ENCODE results near the gene PRKCA.

Gene PRKCA

DNA sequence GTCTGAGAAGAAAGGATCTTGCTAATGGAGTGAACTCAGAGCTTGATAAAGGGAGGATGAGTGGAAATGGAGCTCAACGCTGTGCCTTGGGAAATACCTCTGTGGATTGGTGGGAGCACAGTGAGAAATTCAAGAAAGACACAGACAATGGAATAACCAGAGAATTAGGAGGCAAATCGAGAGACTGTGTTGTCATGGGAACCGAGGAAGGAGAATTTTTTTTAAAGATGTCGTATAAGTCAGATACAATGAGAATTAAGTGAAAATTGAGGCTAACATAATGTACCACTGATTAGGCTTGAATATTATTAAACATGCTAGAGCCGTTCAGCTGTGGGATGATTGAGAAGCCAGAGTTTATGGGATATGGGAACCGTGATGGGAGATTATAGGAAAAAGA lies 134.2 kb downstream of the PRKCA start:
- Histone ChIP-seq H2AFZ (ENCODE audit: low read depth) (no peak overlapping the region), H4K20me1 (ENCODE audit: insufficient read depth) (no peaks in the 10 kb centered on the region), H3K36me3 (ENCODE audit: insufficient read depth) (no peaks in the 10 kb centered on the region), H3K4me3 (IDR thresholded peaks at IDR 0.05; ENCODE audit: insufficient read depth, low read depth, low read length) (no peak overlapping the region), H3K79me2 (ENCODE audit: insufficient read depth, low read depth) (no peaks in the 10 kb centered on the region), H3K27me3 (ENCODE audit: insufficient read depth, low read depth) (no peaks in the 10 kb centered on the region), H3K27ac (no peak overlapping the region), H3K4me2 (no peak overlapping the region), H3K4me1 (ENCODE audit: low read depth, poor library complexity, severe bottlenecking) (peaks cover 13% of the 10 kb centered on the region), H3K9ac (no peak overlapping the region)
- TF ChIP-seq, protein P1, sequence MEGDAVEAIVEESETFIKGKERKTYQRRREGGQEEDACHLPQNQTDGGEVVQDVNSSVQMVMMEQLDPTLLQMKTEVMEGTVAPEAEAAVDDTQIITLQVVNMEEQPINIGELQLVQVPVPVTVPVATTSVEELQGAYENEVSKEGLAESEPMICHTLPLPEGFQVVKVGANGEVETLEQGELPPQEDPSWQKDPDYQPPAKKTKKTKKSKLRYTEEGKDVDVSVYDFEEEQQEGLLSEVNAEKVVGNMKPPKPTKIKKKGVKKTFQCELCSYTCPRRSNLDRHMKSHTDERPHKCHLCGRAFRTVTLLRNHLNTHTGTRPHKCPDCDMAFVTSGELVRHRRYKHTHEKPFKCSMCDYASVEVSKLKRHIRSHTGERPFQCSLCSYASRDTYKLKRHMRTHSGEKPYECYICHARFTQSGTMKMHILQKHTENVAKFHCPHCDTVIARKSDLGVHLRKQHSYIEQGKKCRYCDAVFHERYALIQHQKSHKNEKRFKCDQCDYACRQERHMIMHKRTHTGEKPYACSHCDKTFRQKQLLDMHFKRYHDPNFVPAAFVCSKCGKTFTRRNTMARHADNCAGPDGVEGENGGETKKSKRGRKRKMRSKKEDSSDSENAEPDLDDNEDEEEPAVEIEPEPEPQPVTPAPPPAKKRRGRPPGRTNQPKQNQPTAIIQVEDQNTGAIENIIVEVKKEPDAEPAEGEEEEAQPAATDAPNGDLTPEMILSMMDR (conservative IDR thresholded peaks at IDR 0.05; ENCODE audit: low read depth, low read length): no peak

DNA sequence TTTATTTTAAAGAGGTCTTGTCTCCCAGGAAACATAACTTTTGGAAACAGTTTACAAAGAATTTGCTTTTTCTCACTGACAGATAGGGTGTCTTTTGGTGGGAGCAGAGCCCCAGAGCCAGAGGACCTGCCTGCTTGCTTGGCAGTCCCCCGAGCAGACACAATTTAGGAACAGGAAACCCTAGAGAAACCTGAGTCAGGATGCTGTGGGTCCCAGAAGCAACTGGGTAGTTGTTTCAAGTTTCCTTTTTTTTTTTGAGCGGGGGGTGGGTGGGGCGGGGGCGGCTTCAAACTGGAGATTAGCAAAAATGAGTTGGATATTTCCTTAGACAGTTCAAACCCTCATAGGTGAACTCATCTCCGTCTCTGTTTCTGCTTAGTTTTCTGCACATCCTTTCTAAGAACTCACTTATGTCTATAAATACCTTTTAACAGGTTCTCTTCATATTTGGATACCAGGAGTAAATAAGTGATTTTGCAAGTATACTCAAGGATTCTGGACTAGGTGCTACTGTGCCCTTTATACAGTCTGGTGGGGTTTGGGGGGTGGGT lies 135.1 kb downstream of the PRKCA start:
- H3K79me2 ChIP-seq (ENCODE audit: insufficient read depth, low read depth): no peaks in the 10 kb centered on the region

DNA sequence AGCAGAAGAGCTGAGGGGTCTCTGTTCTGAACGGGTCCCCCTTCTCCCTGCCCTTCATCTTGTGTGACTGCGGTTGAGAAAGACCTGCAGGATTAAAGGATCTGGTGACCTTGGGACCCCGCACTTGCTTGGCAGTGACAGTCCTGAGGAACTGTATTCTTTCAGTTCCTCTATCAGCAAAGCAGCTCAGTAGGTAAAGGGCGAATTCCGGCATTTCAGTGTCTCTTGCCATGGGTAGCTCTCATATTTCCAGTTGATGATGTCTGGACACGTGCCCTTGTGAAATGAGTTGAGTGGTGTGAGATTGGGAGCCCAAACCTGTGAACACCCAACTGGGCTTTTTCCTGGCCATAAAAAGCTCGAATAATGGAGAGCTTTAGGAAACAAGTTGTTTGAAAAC lies 135.7 kb downstream of the PRKCA start:
- H3K4me1 ChIP-seq (ENCODE audit: low read depth, poor library complexity, severe bottlenecking): peaks cover 22% of the 10 kb centered on the region
- no peaks in the 10 kb centered on the region for H3K79me2 ChIP-seq (ENCODE audit: insufficient read depth, low read depth)
- H3K36me3 ChIP-seq (ENCODE audit: insufficient read depth): no peaks in the 10 kb centered on the region
- H3K4me3 ChIP-seq (IDR thresholded peaks at IDR 0.05; ENCODE audit: insufficient read depth, low read depth, low read length): no peak overlapping the region
- no peak overlapping the region for H2AFZ ChIP-seq (ENCODE audit: low read depth)
- no peaks in the 10 kb centered on the region for H3K27me3 ChIP-seq (ENCODE audit: insufficient read depth, low read depth)
- no peak overlapping the region for H3K4me2 ChIP-seq
- no peaks in the 10 kb centered on the region for H4K20me1 ChIP-seq (ENCODE audit: insufficient read depth)
- H3K9ac ChIP-seq: no peak overlapping the region
- no peak overlapping the region for H3K27ac ChIP-seq
- TF ChIP-seq, protein P1 (conservative IDR thresholded peaks at IDR 0.05; ENCODE audit: low read depth, low read length): no peak

More for the DNA sequence above, 135.1 kb downstream of the PRKCA start:
- no peak overlapping the region for H2AFZ ChIP-seq (ENCODE audit: low read depth)
- H3K27ac ChIP-seq: no peak overlapping the region
- TF ChIP-seq, protein P1 (conservative IDR thresholded peaks at IDR 0.05; ENCODE audit: low read depth, low read length): no peak
- peaks cover 22% of the 10 kb centered on the region for H3K4me1 ChIP-seq (ENCODE audit: low read depth, poor library complexity, severe bottlenecking)
- H3K9ac ChIP-seq: no peak overlapping the region
- H3K27me3 ChIP-seq (ENCODE audit: insufficient read depth, low read depth): no peaks in the 10 kb centered on the region
- H3K4me3 ChIP-seq (IDR thresholded peaks at IDR 0.05; ENCODE audit: insufficient read depth, low read depth, low read length): no peak overlapping the region
- H3K4me2 ChIP-seq: no peak overlapping the region
- no peaks in the 10 kb centered on the region for H3K36me3 ChIP-seq (ENCODE audit: insufficient read depth)
- H4K20me1 ChIP-seq (ENCODE audit: insufficient read depth): no peaks in the 10 kb centered on the region

DNA sequence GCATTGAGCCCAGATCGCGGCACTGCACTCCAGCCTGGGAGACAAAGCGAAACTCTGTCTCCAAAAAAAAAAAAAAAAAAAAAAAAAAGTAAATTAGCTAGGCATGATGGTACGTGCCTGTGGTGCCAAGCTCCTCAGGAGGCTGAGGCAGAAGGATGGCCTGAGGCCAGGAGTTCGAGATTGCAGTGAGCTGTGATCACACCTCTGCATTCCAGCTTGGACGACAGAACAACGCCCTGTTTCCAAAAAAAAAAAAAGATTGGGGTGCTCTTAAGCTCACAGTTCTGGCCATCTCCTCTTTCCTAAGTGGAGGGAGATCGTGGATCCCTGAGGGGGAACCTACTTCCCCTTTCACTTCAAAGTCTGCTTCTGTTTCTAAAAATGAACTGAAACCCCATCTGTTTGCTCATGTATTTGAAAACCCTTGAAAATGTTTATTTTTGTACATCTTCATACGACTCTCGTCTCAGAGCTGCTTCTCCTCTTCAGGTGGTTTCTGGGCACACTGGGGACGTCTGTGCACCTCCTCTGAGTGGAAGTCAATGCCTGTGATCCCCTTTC lies 138.8 kb downstream of the PRKCA start:
- H4K20me1 ChIP-seq (ENCODE audit: insufficient read depth): no peaks in the 10 kb centered on the region
- TF ChIP-seq, protein P1 (conservative IDR thresholded peaks at IDR 0.05; ENCODE audit: low read depth, low read length): no peak
- no peak overlapping the region for H3K4me3 ChIP-seq (IDR thresholded peaks at IDR 0.05; ENCODE audit: insufficient read depth, low read depth, low read length)
- no peaks in the 10 kb centered on the region for H3K36me3 ChIP-seq (ENCODE audit: insufficient read depth)
- H3K4me1 ChIP-seq (ENCODE audit: low read depth, poor library complexity, severe bottlenecking): peaks cover 22% of the 10 kb centered on the region
- H3K27ac ChIP-seq: peak overlapping the region; percentile 19; the same call in 1 of the 2 replicates
- H3K79me2 ChIP-seq (ENCODE audit: insufficient read depth, low read depth): no peaks in the 10 kb centered on the region
- H3K4me2 ChIP-seq: peak overlapping the region; percentile 42
- no peak overlapping the region; the same call in 1 of the 2 replicates for H3K9ac ChIP-seq
- no peaks in the 10 kb centered on the region for H3K27me3 ChIP-seq (ENCODE audit: insufficient read depth, low read depth)
- H2AFZ ChIP-seq (ENCODE audit: low read depth): 0 out of 2 replicates have a peak overlapping the region, but pooled peaks have one; percentile 11
